ENCODE data around the gene TAF1. TPM values are rescaled to one million over a fixed set of nuclear protein-coding genes. Genes with fewer than 3 reads are reported as not detected.

Gene TAF1
- total and polyA plus RNA-seq, 2 of the 8 experiments (the other 6 are each of a cell fraction or from before 2014, with no cell fraction given), result 6.3 to 30.2 TPM

GRCh38 chrX:71420686-71421085 lies 54.5 kb downstream of the TAF1 start:
- no peak overlapping the region for H3K56ac ChIP-seq (replicated peaks; ENCODE audit: insufficient read length, low read depth, low read length)
- H3K9ac ChIP-seq (replicated peaks in 1 of 4; ENCODE audit: extremely low read depth in 1 of 4, low read depth in 3 of 4, low read length in 3 of 4), result no peak overlapping the region
- no peak overlapping the region for H2BK120ac ChIP-seq (replicated peaks; ENCODE audit: low read depth, low read length)
- no peak overlapping the region for H4K8ac ChIP-seq (ENCODE audit: extremely low read depth, insufficient read depth, low read length)
- H3K4me2 ChIP-seq (ENCODE audit: insufficient read depth in 1 of 2, low read depth in 2 of 2, low read length in 2 of 2), result no peak overlapping the region
- H3K4me1 ChIP-seq (replicated peaks in 1 of 4; ENCODE audit: control insufficient read depth in 3 of 4, insufficient read depth in 4 of 4, low read length in 3 of 4), result no peaks in the 10 kb centered on the region
- no peak overlapping the region for H2BK15ac ChIP-seq (ENCODE audit: low read length)
- H3K9me3 ChIP-seq (ENCODE audit: insufficient read depth in 2 of 2, low read depth in 1 of 2, low read length in 1 of 2), result no peaks in the 10 kb centered on the region
- no peak overlapping the region for H3K27ac ChIP-seq (ENCODE audit: low read depth, low read length)
- no peak overlapping the region for H3K4me3 ChIP-seq (ENCODE audit: extremely low read depth in 1 of 4, insufficient read depth in 2 of 4, low read depth in 3 of 4, low read length in 4 of 4)
- no peaks in the 10 kb centered on the region for H3K27me3 ChIP-seq (replicated peaks in 1 of 4; ENCODE audit: control insufficient read depth in 3 of 4, extremely low read depth in 1 of 4, insufficient read depth in 3 of 4, low read length in 3 of 4)
- peak in 1 of 2 experiments; percentile 46 for DNase-seq (ENCODE audit: low read depth in 1 of 2, low spot score in 2 of 2)
- TF ChIP-seq SRF (IDR thresholded peaks at IDR 0.05; ENCODE audit: low read depth, low read length), result no peak
- no peak for TF ChIP-seq SIRT6 (IDR thresholded peaks at IDR 0.05; ENCODE audit: low read length)
- peak in 1 of 2 experiments; percentile 36; a peak in 2 of 4 replicates for TF ChIP-seq RAD21 (IDR thresholded peaks at IDR 0.05 in 1 of 2, conservative IDR thresholded peaks at IDR 0.05 in 1 of 2; ENCODE audit: low read depth in 2 of 2, low read length in 2 of 2)
- TF ChIP-seq HDAC2 (IDR thresholded peaks at IDR 0.05; ENCODE audit: borderline replicate concordance in 1 of 2, low read depth in 2 of 2, low read length in 2 of 2), result no peak
- no peak for TF ChIP-seq JUN (IDR thresholded peaks at IDR 0.05; ENCODE audit: low read depth, low read length)
- no peak for TF ChIP-seq ASH2L (IDR thresholded peaks at IDR 0.05; ENCODE audit: low read length)
- TF ChIP-seq BACH1 (IDR thresholded peaks at IDR 0.05; ENCODE audit: low read length), result no peak
- no peak for TF ChIP-seq JUND (IDR thresholded peaks at IDR 0.05; ENCODE audit: low read length)
- peak in 2 of 3 experiments; percentile 11 to 22; a peak in 1 of 4 replicates for TF ChIP-seq CTCF (IDR thresholded peaks at IDR 0.05; ENCODE audit: control extremely low read depth in 1 of 3, insufficient read depth in 1 of 3, low read depth in 1 of 3, low read length in 3 of 3)
- no peak overlapping the region for H3K23ac ChIP-seq (ENCODE audit: insufficient read length)
- no peaks in the 10 kb centered on the region for H3K79me2 ChIP-seq (ENCODE audit: control insufficient read depth in 1 of 2, insufficient read depth in 2 of 2, low read length in 2 of 2)
- no peak overlapping the region for H3K4ac ChIP-seq (replicated peaks; ENCODE audit: insufficient read length, low read depth, low read length)
- H2BK12ac ChIP-seq (ENCODE audit: low read depth, low read length), result no peak overlapping the region
- H3K18ac ChIP-seq (ENCODE audit: extremely low read depth, low read length), result no peak overlapping the region
- H3K23me2 ChIP-seq (ENCODE audit: low read depth, low read length), result no peaks in the 10 kb centered on the region
- no peak overlapping the region for H2BK5ac ChIP-seq (ENCODE audit: low read depth, low read length)
- 96% methylated on average over 7 of the region's 20 CpGs; no CpG with 5 or more reads in 1 of the 2 experiments for WGBS, 2 experiments (ENCODE audit: extremely low coverage in 1 of 2, insufficient coverage in 1 of 2, insufficient read length in 1 of 2, insufficient replicate concordance in 2 of 2, low coverage in 1 of 2, low lambda C conversion rate in 2 of 2, missing lambda C conversion rate in 1 of 2)
- no peak overlapping the region for H4K5ac ChIP-seq (ENCODE audit: insufficient read length, low read depth, low read length)
- no peak overlapping the region for H3K14ac ChIP-seq (ENCODE audit: insufficient read length)
- no peaks in the 10 kb centered on the region for H3K79me1 ChIP-seq (ENCODE audit: low read depth, low read length)
- ChIA-PET POLR2A (ENCODE audit: partially characterized antibody) (no interaction called here), CTCF (ENCODE audit: partially characterized antibody) (interaction anchor here (0.5 kb wide), 1 partner anchor 25 kb away, joined by 3 read pairs; no protein-coding TSS in a partner anchor)
- H4K91ac ChIP-seq (replicated peaks; ENCODE audit: insufficient read length, low read length), result no peak overlapping the region
- H2BK20ac ChIP-seq (ENCODE audit: low read length), result no peak overlapping the region
- H2AFZ ChIP-seq (ENCODE audit: low read length), result no peak overlapping the region
- no peak for FAIRE-seq
- H2AK5ac ChIP-seq (ENCODE audit: low read depth, low read length), result no peak overlapping the region
- peaks cover 0 to 33% (median 11%) of the 10 kb centered on the region in 4 experiments; a peak in 6 of 8 replicates for H3K36me3 ChIP-seq (ENCODE audit: control insufficient read depth in 2 of 4, insufficient read depth in 4 of 4, low read length in 3 of 4)
- H4K20me1 ChIP-seq (replicated peaks in 1 of 2; ENCODE audit: control insufficient read depth in 1 of 2, insufficient read depth in 2 of 2, low read length in 2 of 2), result no peaks in the 10 kb centered on the region

Data from H1 (cell line).